ENCODE measurements around the gene RIN1. TPM values are rescaled to one million over a fixed set of nuclear protein-coding genes. Genes with fewer than 3 reads are reported as not detected.

RIN1 gene
- total RNA-seq, 1 donor from 2014 or later: 9.5 TPM

GRCh38 chr11:66341502-66342126, 5.4 kb upstream of the RIN1 start:
- no peak for TF ChIP-seq CTCF (conservative IDR thresholded peaks at IDR 0.05)
- no peak for DNase-seq (ENCODE audit: extremely low spot score, unreplicated experiment)
- H3K27ac Mint-ChIP-seq: no peak overlapping the region
- H3K4me1 Mint-ChIP-seq (ENCODE audit: unreplicated experiment): peaks cover 21% of the 10 kb centered on the region
- no peaks in the 10 kb centered on the region for H3K27me3 Mint-ChIP-seq
- H3K36me3 Mint-ChIP-seq: no peaks in the 10 kb centered on the region
- H3K9me3 Mint-ChIP-seq: no peaks in the 10 kb centered on the region
- peak overlapping the region; percentile 52 for H3K4me3 Mint-ChIP-seq

- H3K36me3 Mint-ChIP-seq: no peaks in the 10 kb centered on the region
- DNase-seq (ENCODE audit: extremely low spot score, unreplicated experiment): no peak
- H3K4me1 Mint-ChIP-seq (ENCODE audit: unreplicated experiment): peaks cover 21% of the 10 kb centered on the region
- H3K27me3 Mint-ChIP-seq: no peaks in the 10 kb centered on the region
- no peak overlapping the region for H3K27ac Mint-ChIP-seq
- no peak for TF ChIP-seq CTCF (conservative IDR thresholded peaks at IDR 0.05)
- H3K4me3 Mint-ChIP-seq: no peak overlapping the region
- H3K9me3 Mint-ChIP-seq: no peaks in the 10 kb centered on the region
Measured at GRCh38 chr11:66340596-66341501, 4.6 kb upstream of the RIN1 start.

- TF ChIP-seq CTCF (conservative IDR thresholded peaks at IDR 0.05): no peak
- H3K36me3 Mint-ChIP-seq: no peaks in the 10 kb centered on the region
- H3K27ac Mint-ChIP-seq: no peak overlapping the region
Measured at GRCh38 chr11:66339686-66340483, 3.7 kb upstream of the RIN1 start.

GRCh38 chr11:66339162-66339675, 3.0 kb upstream of the RIN1 start:
- H3K36me3 Mint-ChIP-seq: no peaks in the 10 kb centered on the region
- H3K9me3 Mint-ChIP-seq: no peaks in the 10 kb centered on the region
- no peaks in the 10 kb centered on the region for H3K27me3 Mint-ChIP-seq
- H3K27ac Mint-ChIP-seq: no peak overlapping the region
- no peak for DNase-seq (ENCODE audit: extremely low spot score, unreplicated experiment)
- H3K4me3 Mint-ChIP-seq: no peak overlapping the region
- TF ChIP-seq CTCF (conservative IDR thresholded peaks at IDR 0.05): no peak
- peaks cover 13% of the 10 kb centered on the region for H3K4me1 Mint-ChIP-seq (ENCODE audit: unreplicated experiment)

More at GRCh38 chr11:66339686-66340483, 3.7 kb upstream of the RIN1 start:
- DNase-seq (ENCODE audit: extremely low spot score, unreplicated experiment): no peak
- no peaks in the 10 kb centered on the region for H3K27me3 Mint-ChIP-seq
- no peaks in the 10 kb centered on the region for H3K9me3 Mint-ChIP-seq
- peaks cover 15% of the 10 kb centered on the region for H3K4me1 Mint-ChIP-seq (ENCODE audit: unreplicated experiment)
- no peak overlapping the region for H3K4me3 Mint-ChIP-seq
